GM12891 (cell line): Measurements from ENCODE around the gene ZNF780B. TPM values are rescaled to one million over a fixed set of nuclear protein-coding genes. Genes with fewer than 3 reads are reported as not detected.

Source experiments
- DNase-seq: peaks from one replicate; pipeline ENCODE4 v3.0.0; 2011; ENCODE audit warnings: low spot score; ENCODE audit not compliant: insufficient read length
- FAIRE-seq: peaks from 2 replicates; lab custom pipeline; 2011; peaks lifted over from hg19 to GRCh38; lab: Jason Lieb, UNC
- PAX5 ChIP-seq: IDR thresholded peaks from 2 replicates; pipeline ENCODE4 v1.6.1; 2011; ENCODE audit warnings: low read length, moderate library complexity, mild to moderate bottlenecking; ENCODE audit not compliant: insufficient read depth, severe bottlenecking
- POLR2A ChIP-seq: IDR thresholded peaks from 2 replicates; pipeline ENCODE4 v1.6.1; 2011; ENCODE audit warnings: low read depth, low read length, control low read depth
- POLR2AphosphoS5 ChIP-seq: IDR thresholded peaks from 2 replicates; pipeline ENCODE4 v1.6.1; 2011; ENCODE audit warnings: low read depth, low read length, control low read depth
- POU2F2 ChIP-seq: IDR thresholded peaks from 2 replicates; pipeline ENCODE4 v1.6.1; 2011; ENCODE audit warnings: low read depth, mild to moderate bottlenecking, control low read depth, low read length, moderate library complexity
- SPI1 ChIP-seq: IDR thresholded peaks from 2 replicates; pipeline ENCODE4 v1.6.1; 2011; ENCODE audit warnings: low read depth, low read length, control low read depth
- TAF1 ChIP-seq: IDR thresholded peaks from 2 replicates; pipeline ENCODE4 v1.6.1; 2011; ENCODE audit warnings: low read depth, low read length, control low read depth
- polyA plus RNA-seq: library from polyadenylated mRNA; unstranded; fragments of >200 nt; gene quantifications from one replicate; pipeline ENCODE4 v1.2.1, GENCODE V29; 2012; ENCODE audit warnings: low read depth, missing spikeins, inconsistent platforms; ENCODE audit not compliant: missing spikeins

ZNF780B gene
- polyA plus RNA-seq: 11.8 TPM

- peak; percentile 94 for FAIRE-seq
- peak; percentile 72 for TF ChIP-seq POLR2A
- TF ChIP-seq POU2F2: peak; percentile 90; the same call in 1 of the 2 replicates
- TF ChIP-seq PAX5: peak; percentile 4
- peak; percentile 82 for TF ChIP-seq POLR2AphosphoS5
- TF ChIP-seq TAF1: peak; percentile 50; the same call in 1 of the 2 replicates
- TF ChIP-seq SPI1: peak; percentile 73
- peak; percentile 46 for DNase-seq
Observed at GRCh38 chr19:40055832-40056504, at the start of gene ZNF780B. Gene ZNF780B (minus strand): TSS chr19:40056231. CDS start chr19:40050332, 5,899 bp downstream.

- no peak for DNase-seq
- no peak for TF ChIP-seq TAF1
- TF ChIP-seq POLR2AphosphoS5: no peak
- TF ChIP-seq POLR2A: no peak
- no peak for TF ChIP-seq POU2F2
- TF ChIP-seq SPI1: no peak
- TF ChIP-seq PAX5: no peak
- FAIRE-seq: no peak
Observed at GRCh38 chr19:40104754-40105153, 48.7 kb upstream of the ZNF780B start.

- no peak for TF ChIP-seq SPI1
- no peak for TF ChIP-seq POU2F2
- TF ChIP-seq POLR2A: no peak
- no peak for TF ChIP-seq PAX5
- TF ChIP-seq POLR2AphosphoS5: no peak
- no peak for TF ChIP-seq TAF1
- DNase-seq (no peak), FAIRE-seq (no peak)
Observed at GRCh38 chr19:40103600-40103999, 47.6 kb upstream of the ZNF780B start.

GRCh38 chr19:40101813-40102212 lies 45.8 kb upstream of the ZNF780B start:
- FAIRE-seq: no peak
- TF ChIP-seq PAX5: no peak
- TF ChIP-seq POU2F2: no peak
- no peak for TF ChIP-seq POLR2A
- no peak for TF ChIP-seq POLR2AphosphoS5
- no peak for TF ChIP-seq SPI1
- no peak for DNase-seq

- DNase-seq (no peak), FAIRE-seq (no peak)
- TF ChIP-seq POLR2AphosphoS5 (no peak), PAX5 (no peak), SPI1 (no peak), POU2F2 (no peak), TAF1 (no peak)
Observed at GRCh38 chr19:40093416-40093815, 37.4 kb upstream of the ZNF780B start.

GRCh38 chr19:40091205-40092129 lies 35.4 kb upstream of the ZNF780B start:
- DNase-seq (no peak), FAIRE-seq (no peak)
- TF ChIP-seq POLR2A (no peak), SPI1 (peak; percentile 46)

- DNase-seq: peak; percentile 38
- peak; percentile 80 for TF ChIP-seq POLR2AphosphoS5
- peak; percentile 80 for TF ChIP-seq TAF1
- TF ChIP-seq SPI1: peak; percentile 47; the same call in 1 of the 2 replicates
- TF ChIP-seq POLR2A: peak; percentile 82
- TF ChIP-seq PAX5: no peak
- peak; percentile 63 for TF ChIP-seq POU2F2
- peak; percentile 96 for FAIRE-seq
Observed at GRCh38 chr19:40090241-40091204, 34.5 kb upstream of the ZNF780B start, which contains the start of gene ZNF780A. Gene ZNF780A (minus strand): TSS chr19:40090943. CDS start chr19:40084753, 6,190 bp downstream.

- TF ChIP-seq POU2F2 (no peak), TAF1 (no peak), SPI1 (no peak), PAX5 (no peak), POLR2A (no peak), POLR2AphosphoS5 (no peak)
- DNase-seq: no peak
- FAIRE-seq: peak; percentile 35
Observed at GRCh38 chr19:40089462-40089861, 33.4 kb upstream of the ZNF780B start.
